Peyer's patch (tissue), 4 donors: ENCODE data around the gene NDUFC2. TPM values are rescaled to one million over a fixed set of nuclear protein-coding genes. Genes with fewer than 3 reads are reported as not detected.
"Not testable (repeated sequence)": the region's sequence is repeated elsewhere in the genome, so short reads cannot be mapped to it uniquely, and the experiment has no call there.

Experiments used
- DNase-seq, 3 donors: peaks; one replicate each; pipeline ENCODE4 v3.0.0-alpha.2; 2017 to 2019
- H3K27ac ChIP-seq, 4 donors: fragments of 200-600 bp; sonication (generic); one replicate each; pipeline ENCODE4 v1.5.1; 2016 to 2019
- H3K27me3 ChIP-seq, 2 donors: fragments of 200-600 bp; sonication (generic); one replicate each; pipeline ENCODE4 v1.5.1; 2019
- H3K36me3 ChIP-seq, 3 donors: fragments of 200-600 bp; sonication (generic); one replicate each; pipeline ENCODE4 v1.5.1; 2016 to 2019
- H3K4me1 ChIP-seq, 4 donors: fragments of 200-600 bp; sonication (generic); one replicate each; pipeline ENCODE4 v1.5.1; 2016 to 2019
- H3K4me3 ChIP-seq, 4 donors: fragments of 200-600 bp; sonication (generic); 1 replicate in 3 of 4; 2 replicates in 1 of 4; pipeline ENCODE4 v1.5.1; 2016 to 2019; ENCODE audit warnings: mild to moderate bottlenecking in 1 of 4
- H3K9me3 ChIP-seq, 4 donors: fragments of 200-600 bp; sonication (generic); one replicate each; pipeline ENCODE4 v1.5.1; 2016 to 2019; ENCODE audit warnings: mild to moderate bottlenecking in 1 of 4
- POLR2A ChIP-seq, 2 donors: fragments of 450-650 bp; IDR thresholded peaks; one replicate each; pipeline ENCODE4 v1.5.1; 2017; ENCODE audit warnings: antibody characterized with exemption in 2 of 2, mild to moderate bottlenecking in 2 of 2, moderate library complexity in 2 of 2
- total RNA-seq, 4 donors: library from RNA; depleted of rRNA; stranded (reverse); fragments of >200 nt; gene quantifications; one replicate each; pipeline ENCODE4 v1.1.0, GENCODE V29; 2016
- TF ChIP-seq, protein P1 (sequence below), 6 experiments: fragments of 450-650 bp in 4 of 6; fragments of 200-600 bp in 2 of 6; sonication (generic) in 1 of 6; IDR thresholded peaks; one replicate each; pipeline ENCODE4 v1.5.1; 2017 to 2019; ENCODE audit warnings: antibody characterized with exemption in 6 of 6, mild to moderate bottlenecking in 3 of 6, moderate library complexity in 1 of 6

The NDUFC2 gene
- total RNA-seq, 4 donors from 2014 or later: 47.0 to 159 (median 117) TPM

- no peaks in the 10 kb centered on the region for H3K4me1 ChIP-seq
- peaks cover 0 to 5% (median 0%) of the 10 kb centered on the region in 3 donors for H3K36me3 ChIP-seq
- DNase-seq: no peak
- no peaks in the 10 kb centered on the region for H3K27me3 ChIP-seq
- no peak overlapping the region for H3K27ac ChIP-seq
- TF ChIP-seq POLR2A (IDR thresholded peaks at IDR 0.05): no peak
- TF ChIP-seq, protein P1, sequence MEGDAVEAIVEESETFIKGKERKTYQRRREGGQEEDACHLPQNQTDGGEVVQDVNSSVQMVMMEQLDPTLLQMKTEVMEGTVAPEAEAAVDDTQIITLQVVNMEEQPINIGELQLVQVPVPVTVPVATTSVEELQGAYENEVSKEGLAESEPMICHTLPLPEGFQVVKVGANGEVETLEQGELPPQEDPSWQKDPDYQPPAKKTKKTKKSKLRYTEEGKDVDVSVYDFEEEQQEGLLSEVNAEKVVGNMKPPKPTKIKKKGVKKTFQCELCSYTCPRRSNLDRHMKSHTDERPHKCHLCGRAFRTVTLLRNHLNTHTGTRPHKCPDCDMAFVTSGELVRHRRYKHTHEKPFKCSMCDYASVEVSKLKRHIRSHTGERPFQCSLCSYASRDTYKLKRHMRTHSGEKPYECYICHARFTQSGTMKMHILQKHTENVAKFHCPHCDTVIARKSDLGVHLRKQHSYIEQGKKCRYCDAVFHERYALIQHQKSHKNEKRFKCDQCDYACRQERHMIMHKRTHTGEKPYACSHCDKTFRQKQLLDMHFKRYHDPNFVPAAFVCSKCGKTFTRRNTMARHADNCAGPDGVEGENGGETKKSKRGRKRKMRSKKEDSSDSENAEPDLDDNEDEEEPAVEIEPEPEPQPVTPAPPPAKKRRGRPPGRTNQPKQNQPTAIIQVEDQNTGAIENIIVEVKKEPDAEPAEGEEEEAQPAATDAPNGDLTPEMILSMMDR (IDR thresholded peaks at IDR 0.05): no peak
- no peak overlapping the region for H3K4me3 ChIP-seq
- no peaks in the 10 kb centered on the region for H3K9me3 ChIP-seq
Observed at GRCh38 chr11:78062671-78063070, 17.0 kb downstream of the NDUFC2 start.

- H3K27me3 ChIP-seq: no peaks in the 10 kb centered on the region
- DNase-seq: no peak
- H3K36me3 ChIP-seq: no peaks in the 10 kb centered on the region
- no peaks in the 10 kb centered on the region for H3K9me3 ChIP-seq
- H3K27ac ChIP-seq: no peak overlapping the region
- no peak for TF ChIP-seq POLR2A (IDR thresholded peaks at IDR 0.05)
- TF ChIP-seq, protein P1 (IDR thresholded peaks at IDR 0.05): no peak
- no peak overlapping the region for H3K4me3 ChIP-seq
- H3K4me1 ChIP-seq: no peaks in the 10 kb centered on the region
Observed at GRCh38 chr11:78061921-78062311, 17.7 kb downstream of the NDUFC2 start.

GRCh38 chr11:78061088-78061920, 18.4 kb downstream of the NDUFC2 start:
- DNase-seq: no peak
- Histone ChIP-seq H3K4me1 (no peaks in the 10 kb centered on the region), H3K4me3 (no peak overlapping the region), H3K36me3 (no peaks in the 10 kb centered on the region), H3K27me3 (no peaks in the 10 kb centered on the region), H3K9me3 (no peaks in the 10 kb centered on the region), H3K27ac (no peak overlapping the region)
- TF ChIP-seq, protein P1 (IDR thresholded peaks at IDR 0.05): no peak
- TF ChIP-seq POLR2A (IDR thresholded peaks at IDR 0.05): no peak

DNA sequence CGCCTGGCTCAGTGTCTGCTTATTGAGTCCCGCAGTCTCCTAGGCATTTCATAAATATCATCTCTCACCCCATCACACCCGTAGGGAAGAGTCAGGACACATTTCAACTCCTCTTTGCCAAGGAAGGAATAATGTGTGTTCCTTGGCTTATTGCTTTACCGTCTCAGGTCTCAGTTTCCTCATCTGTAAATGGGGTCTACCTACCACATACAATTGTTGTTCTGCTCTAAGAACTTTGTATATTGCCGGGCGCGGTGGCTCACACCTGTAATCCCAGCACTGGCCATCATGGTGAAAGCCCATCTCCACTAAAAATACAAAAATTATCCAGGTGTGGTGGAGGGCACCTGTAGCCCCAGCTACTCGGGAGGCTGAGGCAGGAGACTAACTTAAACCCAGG, 19.1 kb downstream of the NDUFC2 start:
- no peak for DNase-seq
- H3K27ac ChIP-seq: no peak overlapping the region
- no peaks in the 10 kb centered on the region for H3K36me3 ChIP-seq
- TF ChIP-seq, protein P1 (IDR thresholded peaks at IDR 0.05): no peak
- TF ChIP-seq POLR2A (IDR thresholded peaks at IDR 0.05): no peak
- no peaks in the 10 kb centered on the region for H3K9me3 ChIP-seq
- no peaks in the 10 kb centered on the region for H3K27me3 ChIP-seq
- H3K4me1 ChIP-seq: no peaks in the 10 kb centered on the region
- H3K4me3 ChIP-seq: no peak overlapping the region

DNA sequence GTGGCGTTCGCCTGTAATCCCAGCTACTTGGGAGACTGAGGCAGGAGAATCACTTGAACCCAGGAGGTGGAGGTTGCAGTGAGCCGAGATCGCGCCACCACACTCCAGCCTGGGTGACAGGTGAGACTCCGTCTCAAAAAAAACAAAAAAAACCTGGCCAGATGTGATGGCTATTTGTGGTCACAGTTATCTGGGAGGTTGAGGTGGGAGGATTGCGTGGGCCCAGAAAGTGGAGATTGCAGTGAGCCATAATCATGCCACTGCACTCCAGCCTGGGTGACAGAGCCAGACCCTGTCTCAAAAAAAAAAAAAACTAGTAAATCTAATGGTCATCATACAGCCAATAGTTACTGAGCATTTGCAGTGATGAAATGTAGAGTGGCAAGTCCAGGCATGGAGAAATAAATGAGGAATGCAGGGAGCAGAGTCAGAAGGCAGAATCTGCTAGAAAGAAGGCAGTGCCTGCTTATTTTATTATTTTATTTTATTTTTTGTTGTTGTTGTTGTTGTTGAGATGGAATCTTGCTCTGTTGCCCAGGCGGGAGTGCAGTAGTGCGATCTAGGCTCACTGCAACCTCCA, 19.8 kb downstream of the NDUFC2 start:
- H3K27me3 ChIP-seq, H3K4me1 ChIP-seq, DNase-seq, H3K4me3 ChIP-seq, H3K27ac ChIP-seq, H3K9me3 ChIP-seq, H3K36me3 ChIP-seq: not testable (repeated sequence)

- no peak for DNase-seq
- no peak for TF ChIP-seq POLR2A (IDR thresholded peaks at IDR 0.05)
- TF ChIP-seq, protein P1 (IDR thresholded peaks at IDR 0.05): no peak
- Histone ChIP-seq H3K9me3 (no peaks in the 10 kb centered on the region), H3K27me3 (no peaks in the 10 kb centered on the region), H3K27ac (no peak overlapping the region), H3K4me1 (no peaks in the 10 kb centered on the region), H3K4me3 (no peak overlapping the region), H3K36me3 (no peaks in the 10 kb centered on the region)
Observed at GRCh38 chr11:78057462-78058055, 22.1 kb downstream of the NDUFC2 start.
